ENCODE measurements around the gene EFR3B.
A peak's percentile ranks its signal among the peaks of the same experiment; 100 is the strongest.

The EFR3B gene

GRCh38 chr2:25072606-25073005 lies 30.7 kb downstream of the EFR3B start:
- DNase-seq (ENCODE audit: low read depth in 1 of 2, low spot score in 1 of 2): no peak

GRCh38 chr2:25073025-25073424 lies 31.1 kb downstream of the EFR3B start:
- DNase-seq (ENCODE audit: low read depth in 1 of 2, low spot score in 1 of 2): no peak

DNA sequence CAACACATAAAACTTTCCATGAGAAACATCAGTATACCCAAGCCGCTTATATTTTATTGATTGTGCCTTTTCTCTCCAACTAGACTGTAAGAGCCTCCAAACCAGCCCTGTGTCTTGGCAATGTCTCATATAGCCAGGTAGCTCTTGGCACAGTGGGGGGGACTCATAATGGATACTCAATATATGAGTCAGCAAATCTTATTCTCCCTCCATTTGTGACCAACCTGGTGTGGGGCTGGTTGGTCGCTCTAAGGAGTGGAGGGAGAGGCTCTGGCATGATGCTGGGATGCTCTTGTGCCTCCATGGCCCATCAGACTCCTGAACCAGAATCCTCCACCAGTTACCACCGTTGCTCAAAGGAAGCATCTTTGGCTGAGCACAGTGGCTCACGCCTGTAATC lies 32.0 kb downstream of the EFR3B start:
- DNase-seq (ENCODE audit: low read depth in 1 of 2, low spot score in 1 of 2): no peak

DNA sequence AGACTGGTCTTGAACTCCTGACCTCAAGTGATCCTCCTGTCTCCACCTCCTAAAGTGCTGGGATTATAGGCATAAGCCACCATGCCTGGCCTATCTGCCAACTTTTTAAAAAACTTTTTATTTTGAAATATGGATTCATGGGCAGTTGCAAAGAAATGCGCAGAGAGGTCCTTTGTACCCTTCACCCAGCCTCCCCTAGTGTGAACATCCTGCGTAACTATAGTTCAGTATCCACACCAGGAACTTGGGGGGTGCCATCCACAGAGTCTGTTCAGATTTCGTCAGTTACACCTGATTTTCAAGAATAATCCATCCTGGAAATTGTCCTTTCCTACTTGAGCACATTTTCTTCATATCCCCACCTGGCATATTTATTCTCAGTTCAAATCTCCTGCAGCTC lies 33.0 kb downstream of the EFR3B start:
- no peak for DNase-seq (ENCODE audit: low read depth in 1 of 2, low spot score in 1 of 2)

DNA sequence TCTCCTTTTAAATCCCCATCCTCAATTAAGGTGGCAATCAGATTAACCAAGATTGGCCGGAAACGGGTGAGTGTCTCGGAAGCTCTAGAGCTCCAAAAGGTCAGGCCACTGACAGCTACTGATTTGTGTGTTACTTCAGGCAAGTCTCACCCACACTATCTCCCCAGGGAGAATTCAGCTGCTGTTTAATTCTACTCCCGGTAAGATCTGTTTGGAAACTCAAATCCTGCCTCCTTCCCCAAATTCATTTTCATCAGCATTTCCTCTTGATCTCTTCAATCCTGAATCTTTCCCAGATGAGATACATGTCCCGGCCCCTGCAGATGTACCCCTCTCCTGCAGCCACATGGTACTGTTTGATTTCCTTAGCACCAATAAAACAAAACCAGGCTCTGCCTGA lies 34.9 kb downstream of the EFR3B start:
- no peak for DNase-seq (ENCODE audit: low read depth in 1 of 2, low spot score in 1 of 2)

DNA sequence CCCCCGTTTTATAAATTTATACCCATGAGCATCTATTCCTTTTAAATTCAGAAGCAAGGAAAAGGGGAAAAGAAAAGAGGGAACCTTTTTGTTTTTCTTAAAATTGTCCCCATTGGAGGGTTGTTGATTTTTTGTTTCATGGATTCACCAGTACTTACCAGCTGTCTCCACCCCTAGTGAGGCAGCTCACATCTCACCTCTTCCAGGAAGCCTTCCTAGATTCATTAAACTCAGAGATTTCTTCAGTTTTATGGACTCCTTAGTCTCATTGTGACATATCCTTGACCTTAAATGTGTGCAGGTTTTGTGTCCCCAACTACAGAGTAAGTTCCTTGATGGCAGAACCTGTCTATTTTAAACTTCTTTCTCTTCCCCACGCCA lies 35.9 kb downstream of the EFR3B start:
- DNase-seq (ENCODE audit: low read depth in 1 of 2, low spot score in 1 of 2): no peak

DNA sequence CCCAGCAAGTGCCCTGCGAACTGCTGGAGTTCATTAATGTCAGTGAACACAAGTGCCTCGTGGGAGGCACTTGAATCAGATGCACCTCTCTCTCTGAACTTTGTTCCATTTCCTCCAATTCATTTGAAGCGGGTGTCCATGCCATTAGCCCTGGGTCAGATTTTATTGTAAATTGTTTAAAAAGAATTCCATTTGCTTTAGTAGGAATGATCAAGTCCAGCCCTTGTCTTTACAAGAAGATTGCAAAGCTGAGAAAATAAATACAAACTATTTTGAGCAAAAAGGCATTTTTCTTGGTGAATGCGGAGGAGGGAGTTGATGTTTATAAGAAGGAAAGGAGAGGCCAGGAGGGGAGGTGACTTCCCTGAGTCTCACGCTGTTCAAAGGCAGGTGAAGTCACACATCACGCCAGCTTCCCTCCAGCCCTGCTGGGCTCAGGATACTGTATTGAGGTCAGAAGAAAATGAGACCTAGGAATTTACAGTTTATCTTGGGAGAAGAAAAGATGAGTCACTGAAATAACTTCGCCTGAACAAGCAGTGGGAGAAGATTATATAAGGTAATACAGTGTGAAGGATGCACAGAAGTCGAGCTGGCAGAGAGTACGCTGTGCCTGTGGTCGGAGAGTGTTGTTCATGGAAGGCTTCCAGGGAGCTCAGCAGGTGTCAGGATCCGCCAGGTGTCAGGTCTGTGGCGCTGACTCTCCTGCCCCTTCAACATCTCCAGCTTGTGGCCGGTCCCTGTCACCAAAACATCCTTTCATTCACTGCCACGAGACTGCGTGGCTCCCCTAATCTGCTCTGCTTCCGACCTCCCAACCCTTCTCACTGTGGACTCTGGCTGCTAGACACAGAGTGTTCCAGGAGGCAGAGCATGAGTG lies 36.5 kb downstream of the EFR3B start:
- no peak for DNase-seq (ENCODE audit: low read depth in 1 of 2, low spot score in 1 of 2)

GRCh38 chr2:25079050-25079635 lies 37.3 kb downstream of the EFR3B start:
- no peak for DNase-seq (ENCODE audit: low read depth in 1 of 2, low spot score in 1 of 2)

- DNase-seq (ENCODE audit: low read depth in 1 of 2, low spot score in 1 of 2): no peak
Observed at GRCh38 chr2:25081237-25081790, 39.4 kb downstream of the EFR3B start.

- no peak for DNase-seq (ENCODE audit: low read depth in 1 of 2, low spot score in 1 of 2)
Observed at GRCh38 chr2:25082002-25082622, 40.2 kb downstream of the EFR3B start.

DNA sequence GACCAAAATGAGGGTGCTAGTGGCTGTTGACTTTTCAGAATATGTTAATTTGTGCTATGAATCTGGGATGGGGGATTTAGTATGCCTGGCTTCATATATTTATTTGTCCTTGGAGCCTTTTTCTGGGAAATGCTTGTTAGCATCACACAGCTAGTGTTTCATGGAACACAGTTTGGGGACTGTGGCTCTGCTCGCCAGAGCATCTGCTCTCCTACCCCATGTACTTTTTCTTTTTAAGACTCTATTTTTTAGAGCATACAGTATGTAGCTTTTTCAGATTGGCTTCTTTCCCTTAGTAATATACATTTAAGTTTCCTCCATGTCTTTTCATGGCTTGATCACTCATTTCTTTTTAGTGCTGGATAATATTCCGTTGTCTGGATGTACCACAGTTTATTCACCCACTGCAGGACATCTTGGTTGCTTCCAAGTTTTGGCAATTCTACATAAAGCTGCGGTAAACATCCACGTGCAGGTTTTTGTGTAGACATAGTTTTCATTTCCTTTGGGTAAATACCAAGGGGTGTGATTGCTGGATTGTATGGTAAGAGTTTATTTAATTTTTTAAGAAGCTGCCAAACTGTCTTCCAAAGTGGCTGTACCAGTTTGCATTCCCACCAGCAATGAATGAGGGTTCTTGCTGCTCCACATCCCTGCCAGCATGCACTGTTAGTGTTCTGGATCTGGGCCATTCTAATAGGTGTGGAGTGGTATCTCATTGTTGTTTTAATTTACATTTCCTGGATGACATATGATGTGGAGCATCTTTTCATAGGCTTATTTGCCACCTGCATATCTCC lies 44.1 kb downstream of the EFR3B start:
- DNase-seq (ENCODE audit: low read depth in 1 of 2, low spot score in 1 of 2): no peak

- no peak for DNase-seq (ENCODE audit: low read depth in 1 of 2, low spot score in 1 of 2)
Observed at GRCh38 chr2:25088817-25089516, 47.1 kb downstream of the EFR3B start.

DNA sequence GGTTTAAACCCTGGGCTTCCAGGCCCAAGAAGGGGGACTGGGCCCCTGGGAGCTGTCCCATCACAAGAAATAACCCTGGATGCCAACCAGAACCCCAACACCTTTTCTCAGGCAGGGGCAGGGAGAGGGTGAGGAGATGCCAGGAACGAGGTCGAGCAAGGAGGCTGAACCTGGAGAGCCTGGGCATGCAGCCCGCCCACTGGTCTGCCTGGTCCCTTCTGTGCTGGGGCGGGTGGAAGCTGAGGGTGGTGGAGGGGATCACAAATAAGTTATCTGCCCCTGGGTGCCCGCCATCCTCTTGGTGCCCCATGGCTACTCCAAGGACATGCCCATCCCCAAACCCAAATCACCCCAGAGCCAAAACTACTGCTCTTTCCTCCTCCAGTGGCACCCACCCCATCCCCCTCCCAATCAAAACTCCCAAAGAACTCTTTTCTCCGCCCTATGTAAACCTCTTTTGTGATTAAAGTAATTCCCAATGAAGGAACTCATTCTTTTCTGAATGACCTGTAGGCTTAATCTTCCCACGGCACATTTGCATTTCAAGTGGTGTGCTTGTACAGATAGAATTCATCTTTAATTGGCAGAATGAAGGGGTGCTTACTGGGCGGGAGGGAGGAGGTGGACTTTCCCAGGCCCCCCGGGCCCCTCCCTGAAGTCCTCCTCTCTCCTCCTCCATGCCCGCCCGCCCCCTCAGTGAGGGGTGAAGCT lies 47.9 kb downstream of the EFR3B start:
- DNase-seq (ENCODE audit: low read depth in 1 of 2, low spot score in 1 of 2): no peak

DNA sequence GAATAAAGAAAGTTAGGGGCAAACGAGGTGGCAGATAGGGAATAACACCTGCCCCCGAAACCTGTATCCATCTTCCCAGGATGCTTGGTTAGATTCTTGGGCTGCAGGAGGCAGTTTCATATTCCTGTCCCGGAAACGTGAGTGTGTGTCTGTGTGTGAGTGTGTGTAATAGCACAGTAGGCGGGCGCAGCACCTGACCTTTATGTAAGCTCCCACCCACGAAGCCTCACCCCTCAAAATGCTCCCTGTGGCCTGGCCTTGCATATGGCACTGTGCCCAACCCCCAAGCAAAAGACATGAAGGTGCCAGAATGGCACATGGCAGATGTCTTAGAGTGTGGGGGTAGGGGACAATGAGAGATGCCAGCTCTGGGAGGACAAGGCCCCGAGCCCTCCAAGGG lies 48.9 kb downstream of the EFR3B start:
- no peak for DNase-seq (ENCODE audit: low read depth in 1 of 2, low spot score in 1 of 2)

- DNase-seq (ENCODE audit: low read depth in 1 of 2, low spot score in 1 of 2): no peak
Observed at GRCh38 chr2:25091265-25091664, 49.4 kb downstream of the EFR3B start.

DNA sequence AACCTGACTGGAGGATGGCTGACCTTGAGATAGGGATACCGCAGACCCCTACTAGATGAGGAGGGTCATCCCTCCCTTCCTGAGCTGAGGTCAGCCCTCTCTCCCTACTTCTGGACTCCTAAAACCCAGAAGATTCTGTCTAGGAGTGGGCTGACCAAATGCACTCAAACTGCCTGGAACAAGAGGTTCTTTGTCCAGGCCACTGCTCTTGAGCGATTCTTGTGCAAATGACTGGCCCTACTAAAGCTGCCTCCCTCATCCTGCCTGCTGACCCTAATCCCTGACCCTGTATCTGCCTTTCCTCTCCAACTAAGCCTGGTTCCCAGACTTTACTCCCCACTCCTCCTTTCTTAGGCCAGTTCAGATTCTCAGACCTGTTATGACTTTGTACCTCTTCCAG lies 56.2 kb downstream of the EFR3B start:
- DNase-seq (ENCODE audit: low read depth in 1 of 2, low spot score in 1 of 2): no peak

DNA sequence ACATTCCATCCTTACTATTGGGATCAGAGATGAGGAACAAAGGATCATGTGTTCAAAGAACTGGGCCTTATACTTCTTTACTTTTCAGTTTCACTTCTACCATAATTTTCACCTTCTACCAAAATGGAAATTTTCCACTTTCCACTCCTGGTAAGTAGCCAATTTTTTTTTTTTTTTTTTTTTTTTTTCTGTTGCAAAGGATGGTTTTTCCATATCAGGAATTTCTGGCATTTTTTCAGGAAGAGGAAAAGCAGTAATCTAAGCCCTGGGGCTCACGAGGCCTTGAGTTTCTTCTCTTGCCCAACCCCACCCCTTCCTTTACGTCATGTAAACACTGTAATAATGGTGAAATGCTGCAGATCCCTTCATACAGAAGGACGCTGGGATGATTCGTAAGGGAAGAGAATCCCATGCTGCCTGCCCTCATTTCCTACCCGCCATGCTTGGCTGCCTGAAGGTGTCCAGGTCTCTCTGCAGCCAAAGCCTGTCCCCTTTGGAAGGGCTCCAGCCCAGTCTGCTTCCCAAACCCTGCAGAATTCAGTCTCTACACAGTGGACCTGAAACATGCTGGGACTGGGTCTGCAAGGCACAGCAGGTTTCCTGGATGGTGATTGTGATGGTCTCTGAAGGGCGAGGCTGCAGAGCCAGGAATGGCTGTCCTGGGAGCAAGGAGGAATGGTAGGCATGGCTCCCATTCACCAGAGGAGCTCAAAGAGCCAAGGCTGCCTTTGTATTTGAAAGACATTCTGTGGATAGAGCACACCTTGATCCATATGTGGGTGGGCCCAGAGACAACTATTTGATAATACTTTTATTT lies 57.0 kb downstream of the EFR3B start:
- DNase-seq (ENCODE audit: low read depth in 1 of 2, low spot score in 1 of 2): no peak

GRCh38 chr2:25102352-25102751 lies 60.5 kb downstream of the EFR3B start:
- DNase-seq (ENCODE audit: low read depth in 1 of 2, low spot score in 1 of 2): peak in 1 of 2 donors; percentile 31

DNA sequence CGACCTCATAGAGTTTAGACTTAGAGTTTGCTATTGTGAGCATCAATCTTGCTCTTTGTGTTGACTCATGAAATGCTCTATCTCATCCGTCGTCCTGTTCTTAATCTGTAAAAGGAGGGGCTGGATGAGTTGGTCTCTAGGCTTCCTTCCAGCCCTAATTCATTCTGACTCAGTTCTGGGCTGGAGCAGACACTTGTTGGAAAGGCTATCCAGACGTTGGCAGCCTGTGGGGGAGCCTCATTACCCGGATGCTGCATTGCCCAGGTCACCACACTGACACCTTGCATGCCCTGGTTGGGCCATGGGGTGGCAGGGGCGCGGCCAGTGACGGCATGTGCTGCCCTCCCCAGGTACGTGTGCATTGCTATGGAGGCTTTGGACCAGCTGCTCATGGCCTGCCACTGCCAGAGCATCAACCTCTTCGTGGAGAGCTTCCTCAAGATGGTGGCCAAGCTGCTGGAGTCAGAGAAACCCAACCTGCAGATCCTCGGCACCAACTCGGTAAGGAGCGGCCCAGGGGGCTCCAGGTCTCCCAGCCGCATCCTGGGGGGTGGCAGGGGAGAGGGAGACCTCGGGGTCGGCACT lies 61.5 kb downstream of the EFR3B start:
- DNase-seq (ENCODE audit: low read depth in 1 of 2, low spot score in 1 of 2): no peak
